ENCODE data around the gene FAAH. TPM values are rescaled to one million over a fixed set of nuclear protein-coding genes. Genes with fewer than 3 reads are reported as not detected.

Gene FAAH
- total RNA-seq, 1 donor from 2014 or later = 17.4 TPM

GRCh38 chr1:46401154-46401913 lies 7.2 kb downstream of the FAAH start:
- Mint-ChIP-seq H3K9me3 (no peaks in the 10 kb centered on the region), H3K27me3 (ENCODE audit: low read depth) (peaks cover 17% of the 10 kb centered on the region), H3K4me3 (no peak overlapping the region), H3K27ac (ENCODE audit: unreplicated experiment) (no peak overlapping the region), H3K4me1 (peaks cover 3% of the 10 kb centered on the region), H3K36me3 (ENCODE audit: low read depth) (no peaks in the 10 kb centered on the region)
- no peak for DNase-seq (ENCODE audit: low read depth, low spot score)
- TF ChIP-seq, protein P1, sequence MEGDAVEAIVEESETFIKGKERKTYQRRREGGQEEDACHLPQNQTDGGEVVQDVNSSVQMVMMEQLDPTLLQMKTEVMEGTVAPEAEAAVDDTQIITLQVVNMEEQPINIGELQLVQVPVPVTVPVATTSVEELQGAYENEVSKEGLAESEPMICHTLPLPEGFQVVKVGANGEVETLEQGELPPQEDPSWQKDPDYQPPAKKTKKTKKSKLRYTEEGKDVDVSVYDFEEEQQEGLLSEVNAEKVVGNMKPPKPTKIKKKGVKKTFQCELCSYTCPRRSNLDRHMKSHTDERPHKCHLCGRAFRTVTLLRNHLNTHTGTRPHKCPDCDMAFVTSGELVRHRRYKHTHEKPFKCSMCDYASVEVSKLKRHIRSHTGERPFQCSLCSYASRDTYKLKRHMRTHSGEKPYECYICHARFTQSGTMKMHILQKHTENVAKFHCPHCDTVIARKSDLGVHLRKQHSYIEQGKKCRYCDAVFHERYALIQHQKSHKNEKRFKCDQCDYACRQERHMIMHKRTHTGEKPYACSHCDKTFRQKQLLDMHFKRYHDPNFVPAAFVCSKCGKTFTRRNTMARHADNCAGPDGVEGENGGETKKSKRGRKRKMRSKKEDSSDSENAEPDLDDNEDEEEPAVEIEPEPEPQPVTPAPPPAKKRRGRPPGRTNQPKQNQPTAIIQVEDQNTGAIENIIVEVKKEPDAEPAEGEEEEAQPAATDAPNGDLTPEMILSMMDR (conservative IDR thresholded peaks at IDR 0.05) = no peak

DNA sequence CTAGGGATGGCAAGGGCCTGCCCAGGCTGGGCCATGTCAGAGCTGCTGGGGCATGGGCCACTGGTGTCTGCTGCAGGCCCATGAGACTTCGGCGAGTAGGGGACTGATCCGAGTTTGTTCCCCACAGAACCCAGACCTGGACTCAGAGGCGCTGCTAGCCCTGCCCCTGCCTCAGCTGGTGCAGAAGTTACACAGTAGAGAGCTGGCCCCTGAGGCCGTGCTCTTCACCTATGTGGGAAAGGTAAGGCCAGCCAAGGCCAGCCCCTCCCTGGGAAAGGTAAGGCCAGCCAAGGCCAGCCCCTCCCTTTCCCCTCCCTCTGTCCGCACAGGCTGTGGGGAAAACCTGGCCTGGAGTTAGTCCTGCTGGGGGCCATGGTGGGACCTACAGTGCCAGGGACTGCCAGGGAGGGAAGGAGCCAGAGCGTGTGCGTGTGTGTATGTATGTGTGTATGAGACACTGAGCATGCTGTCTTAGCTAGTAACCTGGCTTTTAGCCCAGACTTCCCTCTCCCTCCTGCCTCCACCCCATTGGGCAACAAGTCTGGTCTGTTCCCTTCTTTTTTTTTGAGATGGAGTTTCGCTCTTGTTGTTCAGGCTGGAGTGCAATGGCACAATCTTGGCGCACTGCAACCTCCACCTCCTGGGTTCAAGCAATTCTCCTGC lies 8.0 kb downstream of the FAAH start:
- no peak for DNase-seq (ENCODE audit: low read depth, low spot score)
- Mint-ChIP-seq H3K36me3 (ENCODE audit: low read depth) (no peaks in the 10 kb centered on the region), H3K27ac (ENCODE audit: unreplicated experiment) (no peak overlapping the region), H3K4me3 (no peak overlapping the region), H3K9me3 (no peaks in the 10 kb centered on the region), H3K4me1 (peaks cover 11% of the 10 kb centered on the region), H3K27me3 (ENCODE audit: low read depth) (peaks cover 15% of the 10 kb centered on the region)
- TF ChIP-seq, protein P1 (conservative IDR thresholded peaks at IDR 0.05) = no peak

GRCh38 chr1:46403916-46404315 lies 9.8 kb downstream of the FAAH start:
- Mint-ChIP-seq H3K36me3 (ENCODE audit: low read depth) (no peaks in the 10 kb centered on the region), H3K9me3 (no peaks in the 10 kb centered on the region), H3K4me3 (no peak overlapping the region), H3K4me1 (peaks cover 17% of the 10 kb centered on the region), H3K27me3 (ENCODE audit: low read depth) (peaks cover 13% of the 10 kb centered on the region), H3K27ac (ENCODE audit: unreplicated experiment) (peak overlapping the region; percentile 76)
- TF ChIP-seq, protein P1 (conservative IDR thresholded peaks at IDR 0.05) = no peak
- no peak for DNase-seq (ENCODE audit: low read depth, low spot score)

DNA sequence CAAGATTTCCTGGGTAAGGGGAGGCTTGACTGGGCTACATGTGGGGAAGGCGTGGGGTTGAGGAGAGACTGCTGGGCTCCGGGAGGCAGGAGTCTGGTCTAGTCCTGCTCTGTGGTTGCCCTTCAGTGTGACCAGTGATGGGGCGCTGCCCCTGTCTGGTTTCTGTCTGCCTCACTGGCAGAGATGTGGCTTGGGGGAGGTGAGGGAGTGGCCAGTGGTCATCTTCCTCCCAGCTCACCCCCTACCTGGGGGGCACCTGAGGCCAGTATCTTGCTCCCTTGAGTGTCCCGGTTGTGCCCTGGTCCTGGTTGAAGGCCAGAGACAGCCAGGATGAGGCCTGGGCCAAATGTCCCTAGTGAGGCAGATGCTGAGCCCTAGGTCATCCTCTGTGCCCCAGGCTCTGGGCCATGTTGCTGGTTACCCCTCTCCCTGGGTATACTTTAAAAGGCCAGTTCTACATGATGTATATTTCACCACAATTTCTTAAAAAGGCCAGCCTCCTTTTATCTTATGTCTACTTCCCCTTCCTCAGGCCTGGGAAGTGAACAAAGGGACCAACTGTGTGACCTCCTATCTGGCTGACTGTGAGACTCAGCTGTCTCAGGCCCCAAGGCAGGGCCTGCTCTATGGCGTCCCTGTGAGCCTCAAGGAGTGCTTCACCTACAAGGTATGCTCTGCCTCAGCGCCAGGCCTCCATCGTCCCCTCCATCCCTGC lies 10.5 kb downstream of the FAAH start:
- TF ChIP-seq, protein P1 (conservative IDR thresholded peaks at IDR 0.05) = no peak
- H3K36me3 Mint-ChIP-seq (ENCODE audit: low read depth) = no peaks in the 10 kb centered on the region
- peak overlapping the region; percentile 50 for H3K27ac Mint-ChIP-seq (ENCODE audit: unreplicated experiment)
- no peaks in the 10 kb centered on the region for H3K9me3 Mint-ChIP-seq
- H3K4me3 Mint-ChIP-seq = no peak overlapping the region
- peaks cover 7% of the 10 kb centered on the region for H3K27me3 Mint-ChIP-seq (ENCODE audit: low read depth)
- no peak for DNase-seq (ENCODE audit: low read depth, low spot score)
- peaks cover 17% of the 10 kb centered on the region for H3K4me1 Mint-ChIP-seq

DNA sequence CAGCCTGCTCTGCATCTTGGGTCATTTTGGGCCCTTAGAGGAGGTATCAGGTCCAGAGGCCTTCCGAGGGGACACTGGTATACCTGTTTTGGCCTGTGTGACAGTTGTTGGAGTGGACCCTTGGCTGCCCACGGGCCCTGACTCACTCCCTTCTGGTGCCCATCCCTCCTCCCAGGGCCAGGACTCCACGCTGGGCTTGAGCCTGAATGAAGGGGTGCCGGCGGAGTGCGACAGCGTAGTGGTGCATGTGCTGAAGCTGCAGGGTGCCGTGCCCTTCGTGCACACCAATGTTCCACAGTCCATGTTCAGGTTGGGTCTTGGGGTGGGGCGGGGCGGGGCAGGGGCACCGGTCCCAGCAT lies 11.1 kb downstream of the FAAH start:
- H3K4me3 Mint-ChIP-seq = no peak overlapping the region
- H3K27me3 Mint-ChIP-seq (ENCODE audit: low read depth) = peaks cover 3% of the 10 kb centered on the region
- H3K36me3 Mint-ChIP-seq (ENCODE audit: low read depth) = no peaks in the 10 kb centered on the region
- no peaks in the 10 kb centered on the region for H3K9me3 Mint-ChIP-seq
- H3K4me1 Mint-ChIP-seq = peaks cover 17% of the 10 kb centered on the region
- no peak for DNase-seq (ENCODE audit: low read depth, low spot score)
- H3K27ac Mint-ChIP-seq (ENCODE audit: unreplicated experiment) = no peak overlapping the region
- TF ChIP-seq, protein P1 (conservative IDR thresholded peaks at IDR 0.05) = no peak
